NB4 (cell line): ENCODE data around the gene DNAJA3.

Experiments used
- CTCF ChIP-seq: IDR thresholded peaks from one replicate; pipeline ENCODE4 v1.5.1; 2012; ENCODE audit warnings: low read depth, low read length
- MAX ChIP-seq: IDR thresholded peaks from 2 replicates; pipeline ENCODE4 v1.6.1; 2011; ENCODE audit warnings: low read depth, low read length
- MYC ChIP-seq: IDR thresholded peaks from 2 replicates; pipeline ENCODE4 v1.6.1; 2011; ENCODE audit warnings: low read depth, low read length
- POLR2A ChIP-seq: IDR thresholded peaks from 2 replicates; pipeline ENCODE4 v1.6.1; 2011; ENCODE audit warnings: mild to moderate bottlenecking; ENCODE audit not compliant: insufficient read length; ENCODE audit errors: extremely low read depth

GRCh38 chr16:4463522-4464163, 38.0 kb downstream of the DNAJA3 start:
- no peak for TF ChIP-seq CTCF
- TF ChIP-seq POLR2A, result no peak
- no peak for TF ChIP-seq MYC
- TF ChIP-seq MAX, result no peak
